GM12875 (cell line): ENCODE data around the gene CARD10.

Experiments used
- H3K4me3 ChIP-seq: one replicate; pipeline ENCODE4 v1.5.1; 2011; ENCODE audit warnings: low read depth, low read length, control low read depth
- CTCF ChIP-seq: IDR thresholded peaks from 2 replicates; pipeline ENCODE4 v1.5.1; 2011; ENCODE audit warnings: low read depth, mild to moderate bottlenecking, control low read depth, inconsistent platforms, low read length, moderate library complexity, borderline replicate concordance; ENCODE audit not compliant: insufficient read depth

Gene CARD10

GRCh38 chr22:37519268-37520195, at the start of gene CARD10:
Gene CARD10, minus strand, starts transcription at chr22:37519415. Its CDS starts 215 bp downstream, at chr22:37519200.
- peak within 1 kb of the TSS; percentile 21 for H3K4me3 ChIP-seq
- no peak for TF ChIP-seq CTCF

- no peak for TF ChIP-seq CTCF
Observed at GRCh38 chr22:37568448-37569008, 49.3 kb upstream of the CARD10 start.

GRCh38 chr22:37568012-37568411, 48.8 kb upstream of the CARD10 start:
- H3K4me3 ChIP-seq, result no peak overlapping the region
- no peak for TF ChIP-seq CTCF

More at GRCh38 chr22:37568448-37569008, 49.3 kb upstream of the CARD10 start:
- no peak overlapping the region for H3K4me3 ChIP-seq

- TF ChIP-seq CTCF, result peak; percentile 98
- H3K4me3 ChIP-seq, result no peak overlapping the region
Observed at GRCh38 chr22:37566903-37567798, 47.9 kb upstream of the CARD10 start.

- TF ChIP-seq CTCF, result no peak
- H3K4me3 ChIP-seq, result no peak overlapping the region
Observed at GRCh38 chr22:37566329-37566837, 47.2 kb upstream of the CARD10 start.

GRCh38 chr22:37565830-37566229, 46.6 kb upstream of the CARD10 start:
- H3K4me3 ChIP-seq, result no peak overlapping the region
- TF ChIP-seq CTCF, result no peak
